ENCODE measurements around the gene SLC38A11.

SLC38A11 gene

GRCh38 chr2:164847291-164847690 is 108.0 kb downstream of the SLC38A11 start:
- Histone ChIP-seq H3K36me3 (ENCODE audit: insufficient read depth, low read length) (no peaks in the 10 kb centered on the region), H3K9me2 (ENCODE audit: low read depth, low read length) (no peaks in the 10 kb centered on the region), H2AFZ (ENCODE audit: low read length) (no peak overlapping the region), H3K4me1 (ENCODE audit: insufficient read depth, low read length, severe bottlenecking) (no peaks in the 10 kb centered on the region), H3K27me3 (ENCODE audit: insufficient read depth, low read length) (no peaks in the 10 kb centered on the region), H3K27ac (ENCODE audit: low read depth, low read length, poor library complexity, severe bottlenecking) (no peak overlapping the region), H3K9ac (ENCODE audit: low read length) (no peak overlapping the region), H3K79me2 (ENCODE audit: insufficient read depth, low read length) (no peaks in the 10 kb centered on the region), H3F3A (ENCODE audit: insufficient read depth, low read length) (no peaks in the 10 kb centered on the region), H3K4me3 (ENCODE audit: low read depth, low read length, poor library complexity, severe bottlenecking) (no peak overlapping the region), H3K4me2 (ENCODE audit: low read length) (no peak overlapping the region), H4K20me1 (ENCODE audit: insufficient read depth, low read length) (no peaks in the 10 kb centered on the region), H3K9me3 (ENCODE audit: low read length) (no peaks in the 10 kb centered on the region)
- TF ChIP-seq EZH2 (IDR thresholded peaks at IDR 0.05; ENCODE audit: borderline replicate concordance, low read length) (no peak), CTCF (IDR thresholded peaks at IDR 0.05; ENCODE audit: low read length) (no peak)

GRCh38 chr2:164846276-164846675 is 109.0 kb downstream of the SLC38A11 start:
- no peaks in the 10 kb centered on the region for H3F3A ChIP-seq (ENCODE audit: insufficient read depth, low read length)
- TF ChIP-seq EZH2 (IDR thresholded peaks at IDR 0.05; ENCODE audit: borderline replicate concordance, low read length) (no peak), CTCF (IDR thresholded peaks at IDR 0.05; ENCODE audit: low read length) (no peak)
- no peaks in the 10 kb centered on the region for H3K9me3 ChIP-seq (ENCODE audit: low read length)
- no peaks in the 10 kb centered on the region for H3K79me2 ChIP-seq (ENCODE audit: insufficient read depth, low read length)
- H4K20me1 ChIP-seq (ENCODE audit: insufficient read depth, low read length): no peaks in the 10 kb centered on the region
- H3K4me1 ChIP-seq (ENCODE audit: insufficient read depth, low read length, severe bottlenecking): no peaks in the 10 kb centered on the region
- H3K9ac ChIP-seq (ENCODE audit: low read length): no peak overlapping the region
- no peak overlapping the region for H3K27ac ChIP-seq (ENCODE audit: low read depth, low read length, poor library complexity, severe bottlenecking)
- no peak overlapping the region for H2AFZ ChIP-seq (ENCODE audit: low read length)
- no peak overlapping the region for H3K4me2 ChIP-seq (ENCODE audit: low read length)
- H3K36me3 ChIP-seq (ENCODE audit: insufficient read depth, low read length): no peaks in the 10 kb centered on the region
- H3K9me2 ChIP-seq (ENCODE audit: low read depth, low read length): no peaks in the 10 kb centered on the region
- H3K4me3 ChIP-seq (ENCODE audit: low read depth, low read length, poor library complexity, severe bottlenecking): no peak overlapping the region
- H3K27me3 ChIP-seq (ENCODE audit: insufficient read depth, low read length): no peaks in the 10 kb centered on the region

Data from OCI-LY1 (cell line).